BE2C (cell line): ENCODE data around the gene LARP4B.
"Not testable (repeated sequence)": the region's sequence is repeated elsewhere in the genome, so short reads cannot be mapped to it uniquely, and the experiment has no call there.

ENCODE experiments used
- DNase-seq: peaks from one replicate; pipeline ENCODE4 v3.0.0-alpha.2; 2020
- H3K27me3 ChIP-seq: fragments of 250-450 bp; sonication (Bioruptor Pico); 2 replicates; pipeline ENCODE4 v1.5.1; 2020; ENCODE audit warnings: mild to moderate bottlenecking
- H3K36me3 ChIP-seq: fragments of 250-450 bp; sonication (Bioruptor Pico); 2 replicates; pipeline ENCODE4 v1.5.1; 2020; ENCODE audit warnings: mild to moderate bottlenecking
- H3K4me1 ChIP-seq: fragments of 250-450 bp; sonication (Bioruptor Pico); 2 replicates; pipeline ENCODE4 v1.5.1; 2020
- H3K4me3 ChIP-seq: 2 replicates; pipeline ENCODE4 v1.5.1; 2011; ENCODE audit warnings: low read depth, low read length
- H3K9me3 ChIP-seq: fragments of 250-450 bp; sonication (Bioruptor Pico); 2 replicates; pipeline ENCODE4 v1.5.1; 2020
- CTCF ChIP-seq: IDR thresholded peaks from 2 replicates; pipeline ENCODE4 v1.5.1; 2012; ENCODE audit warnings: mild to moderate bottlenecking, low read depth, low read length

The LARP4B gene

GRCh38 chr10:774223-774622, 157.3 kb downstream of the LARP4B start:
- Histone ChIP-seq H3K4me3 (no peak overlapping the region), H3K27me3 (no peaks in the 10 kb centered on the region), H3K4me1 (no peaks in the 10 kb centered on the region), H3K9me3 (no peaks in the 10 kb centered on the region), H3K36me3 (no peaks in the 10 kb centered on the region)
- no peak for TF ChIP-seq CTCF
- no peak for DNase-seq

GRCh38 chr10:773562-774161, 157.8 kb downstream of the LARP4B start:
- Histone ChIP-seq H3K9me3 (no peaks in the 10 kb centered on the region), H3K4me3 (no peak overlapping the region), H3K36me3 (no peaks in the 10 kb centered on the region), H3K4me1 (no peaks in the 10 kb centered on the region), H3K27me3 (no peaks in the 10 kb centered on the region)
- no peak for DNase-seq
- no peak for TF ChIP-seq CTCF

GRCh38 chr10:772227-772637, 159.3 kb downstream of the LARP4B start:
- TF ChIP-seq CTCF, result no peak
- Histone ChIP-seq H3K9me3 (no peaks in the 10 kb centered on the region), H3K4me1 (no peaks in the 10 kb centered on the region), H3K36me3 (no peaks in the 10 kb centered on the region), H3K4me3 (no peak overlapping the region), H3K27me3 (no peaks in the 10 kb centered on the region)
- no peak for DNase-seq

- TF ChIP-seq CTCF, result no peak
- H3K27me3 ChIP-seq, result no peaks in the 10 kb centered on the region
- H3K4me3 ChIP-seq, result no peak overlapping the region
- DNase-seq, result no peak
- H3K9me3 ChIP-seq, result no peaks in the 10 kb centered on the region
- no peaks in the 10 kb centered on the region for H3K36me3 ChIP-seq
- H3K4me1 ChIP-seq, result no peaks in the 10 kb centered on the region
Measured at GRCh38 chr10:771647-772046, 159.9 kb downstream of the LARP4B start.

GRCh38 chr10:770975-771374, 160.5 kb downstream of the LARP4B start:
- no peaks in the 10 kb centered on the region for H3K4me1 ChIP-seq
- no peak for TF ChIP-seq CTCF
- no peaks in the 10 kb centered on the region for H3K9me3 ChIP-seq
- no peaks in the 10 kb centered on the region for H3K36me3 ChIP-seq
- DNase-seq, result no peak
- H3K27me3 ChIP-seq, result no peaks in the 10 kb centered on the region
- H3K4me3 ChIP-seq, result no peak overlapping the region

- not testable (repeated sequence) for H3K9me3 ChIP-seq, H3K4me1 ChIP-seq, H3K4me3 ChIP-seq, DNase-seq, H3K36me3 ChIP-seq, H3K27me3 ChIP-seq
Measured at GRCh38 chr10:770048-770712, 161.3 kb downstream of the LARP4B start.
